ENCODE results near the gene PDE8B.

GRCh38 chr5:77431286-77431685 lies 220.8 kb downstream of the PDE8B start:
- TF ChIP-seq CTCF (IDR thresholded peaks at IDR 0.05) (no peak), EZH2 (IDR thresholded peaks at IDR 0.05; ENCODE audit: borderline replicate concordance, insufficient read depth, low read depth, low read length, poor library complexity, severe bottlenecking) (no peak)
